HG02973 (cell line): ENCODE results near the gene E2F7.

Experiments
- ATAC-seq: cut with Tn5 transposase; IDR thresholded peaks from one replicate; pipeline ENCODE4 v1.9.1; 2021; ENCODE audit warnings: moderate library complexity; ENCODE audit not compliant: unreplicated experiment

Gene E2F7

GRCh38 chr12:77064896-77065360 is 441 bp downstream of the E2F7 start:
- peak; percentile 9 for ATAC-seq

DNA sequence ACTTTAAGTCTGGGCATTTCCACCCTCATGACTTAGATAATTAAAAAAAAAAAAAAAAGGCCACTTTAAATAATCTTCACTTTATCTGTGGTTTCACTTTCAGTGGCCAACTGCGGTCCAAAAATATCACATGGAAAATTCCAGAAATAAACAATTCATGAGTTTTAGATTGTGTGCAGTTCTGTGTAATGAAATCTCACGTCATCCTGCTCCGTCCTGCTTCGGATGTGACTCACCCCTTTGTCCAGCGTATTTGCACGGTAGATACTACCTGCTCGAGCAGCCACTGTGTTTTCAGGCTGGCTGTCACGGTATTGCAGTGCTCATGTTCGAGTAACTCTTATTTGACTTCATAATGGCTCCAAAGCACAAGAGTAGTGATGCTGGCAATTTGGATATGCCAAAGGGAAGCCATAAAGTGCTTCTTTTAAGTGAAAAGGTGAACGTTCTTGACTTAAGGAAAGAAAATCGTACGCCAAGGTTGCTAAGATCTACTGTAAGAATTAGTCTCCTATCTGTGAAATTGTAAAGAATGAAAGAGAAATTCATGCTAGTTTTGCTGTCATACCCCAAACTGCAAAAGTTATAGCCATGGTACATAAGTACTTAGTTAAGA is 2.4 kb downstream of the E2F7 start:
- peak; percentile 46 for ATAC-seq

DNA sequence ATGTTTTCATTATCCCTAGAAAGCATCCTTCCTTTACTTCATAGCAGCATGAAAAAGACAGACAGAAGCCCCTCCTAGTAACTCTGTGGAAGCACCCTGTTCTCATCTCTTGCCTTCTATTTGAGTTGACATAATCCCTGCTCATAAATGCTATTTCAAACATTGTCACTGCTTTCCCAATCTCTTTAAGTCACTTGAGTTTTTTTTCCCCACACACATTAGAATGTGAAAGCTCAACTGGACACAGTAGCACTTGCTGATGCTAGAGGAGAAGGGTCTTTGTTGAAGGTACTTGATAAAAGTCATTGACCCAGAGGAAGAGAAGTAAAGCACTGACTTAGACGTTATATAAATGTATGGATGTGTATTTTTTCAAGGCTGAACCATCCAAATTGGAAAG is 3.0 kb downstream of the E2F7 start:
- ATAC-seq: no peak

DNA sequence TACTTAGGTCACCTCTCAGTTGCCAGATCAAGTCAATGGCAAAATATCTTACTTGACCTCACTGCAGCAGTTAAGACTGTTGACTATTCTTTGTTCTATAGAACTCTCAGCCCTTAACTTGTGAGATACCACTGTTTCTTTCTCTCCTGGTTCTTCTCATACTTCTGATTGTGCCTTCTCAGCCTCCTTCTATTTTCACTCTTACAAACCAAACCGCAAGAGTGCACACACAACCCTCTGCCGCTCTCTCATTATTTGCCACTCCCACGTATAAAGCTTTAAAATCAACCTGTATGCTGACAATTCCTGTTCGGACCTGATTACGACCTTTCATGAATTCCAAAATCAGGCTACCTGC is 4.5 kb downstream of the E2F7 start:
- ATAC-seq: peak; percentile 35

DNA sequence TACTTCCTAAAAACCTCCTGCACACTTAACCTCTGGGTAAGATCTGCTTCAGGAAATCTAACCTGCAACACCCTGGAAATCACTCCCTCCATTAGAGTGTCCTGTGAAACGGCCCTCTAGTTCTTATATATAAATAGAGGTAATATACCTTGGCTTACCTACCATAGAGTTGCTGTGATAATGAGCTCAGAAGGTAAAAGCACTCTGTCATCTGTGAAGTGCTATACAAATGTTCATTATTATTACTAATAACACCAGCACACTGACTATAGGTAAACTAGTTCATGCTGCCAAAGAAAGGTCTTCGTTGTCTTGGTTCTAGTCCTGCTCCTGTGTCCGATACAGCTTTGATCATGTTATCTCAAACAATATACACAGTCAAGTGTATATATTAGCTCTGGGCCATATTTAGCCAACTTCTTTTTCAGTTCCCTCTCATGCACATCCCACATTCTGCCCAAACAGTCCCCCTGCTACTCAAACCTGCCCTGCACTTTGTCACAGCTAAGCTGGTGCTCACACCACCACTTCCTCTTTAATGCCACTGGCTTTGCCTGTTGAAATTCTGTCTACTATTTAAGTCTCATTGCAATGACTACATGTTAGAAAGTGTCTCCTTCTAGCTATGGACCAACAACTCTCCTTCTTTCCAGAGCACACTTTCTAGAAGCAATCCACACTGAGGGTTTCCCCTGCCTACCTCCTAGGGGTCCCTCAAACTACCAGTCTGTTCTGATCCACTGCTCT is 5.1 kb downstream of the E2F7 start:
- peak; percentile 54 for ATAC-seq

DNA sequence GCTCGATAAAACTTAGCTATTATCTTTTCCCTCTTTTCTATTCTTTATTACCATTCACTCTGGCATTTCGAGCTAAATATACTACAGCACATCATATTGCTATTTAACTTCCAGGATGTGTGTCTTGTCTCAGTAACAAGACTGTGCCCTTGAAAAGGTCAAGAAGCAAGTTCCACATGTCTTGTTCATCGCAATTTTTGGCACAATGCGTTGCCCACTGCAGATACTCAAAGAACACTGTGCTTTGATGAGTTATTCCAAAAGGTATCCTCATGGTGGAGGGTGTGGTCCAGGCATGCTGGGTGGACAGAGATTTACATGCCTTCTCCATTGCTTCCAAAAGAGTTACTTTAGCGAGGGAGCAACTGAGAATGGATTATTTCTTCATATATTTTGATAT is 6.6 kb downstream of the E2F7 start:
- no peak for ATAC-seq

- ATAC-seq: no peak
Observed at GRCh38 chr12:77054851-77055250, 10.5 kb downstream of the E2F7 start.

DNA sequence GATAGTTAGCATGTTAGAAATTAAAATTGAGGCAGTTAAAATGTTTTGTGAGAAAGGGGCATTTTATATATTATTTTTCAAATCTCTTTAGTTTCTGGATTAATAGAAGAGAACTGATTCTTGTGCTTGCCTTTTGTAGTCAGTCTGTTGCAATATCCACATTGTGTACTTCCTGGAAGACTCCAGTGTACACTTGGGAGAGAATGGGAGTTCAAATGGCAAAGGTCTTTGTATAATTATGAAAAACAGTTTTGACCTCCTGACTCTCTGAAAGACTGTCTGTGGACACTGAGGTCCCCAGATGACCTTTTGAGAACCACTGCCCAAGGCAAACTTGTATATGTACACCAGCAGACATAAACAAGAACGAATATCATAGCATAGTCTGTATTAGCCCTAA is 12.1 kb downstream of the E2F7 start:
- no peak for ATAC-seq

- peak; percentile 99 for ATAC-seq
Observed at GRCh38 chr12:77049767-77050353, 15.5 kb downstream of the E2F7 start.

GRCh38 chr12:77047341-77048109 is 17.8 kb downstream of the E2F7 start:
- no peak for ATAC-seq

DNA sequence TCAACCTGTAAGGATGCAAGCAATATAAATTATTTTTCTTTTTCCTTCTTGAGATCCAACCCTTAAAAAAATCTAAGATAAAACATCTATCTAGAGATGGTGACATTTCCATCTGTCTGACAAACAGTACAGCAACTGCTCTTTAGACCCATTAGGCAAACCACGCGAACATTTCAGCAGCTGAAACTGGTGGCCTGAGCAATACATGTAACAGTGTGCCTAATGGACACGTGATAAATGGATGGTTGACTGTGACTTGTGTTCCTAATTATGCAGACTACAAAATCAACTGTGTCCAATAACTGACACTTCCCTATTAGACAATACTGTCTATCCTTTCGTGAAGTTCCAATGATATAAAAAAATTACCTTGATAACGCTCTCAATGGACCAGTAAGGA is 18.9 kb downstream of the E2F7 start:
- ATAC-seq: no peak

- ATAC-seq: no peak
Observed at GRCh38 chr12:77045183-77045582, 20.2 kb downstream of the E2F7 start.

DNA sequence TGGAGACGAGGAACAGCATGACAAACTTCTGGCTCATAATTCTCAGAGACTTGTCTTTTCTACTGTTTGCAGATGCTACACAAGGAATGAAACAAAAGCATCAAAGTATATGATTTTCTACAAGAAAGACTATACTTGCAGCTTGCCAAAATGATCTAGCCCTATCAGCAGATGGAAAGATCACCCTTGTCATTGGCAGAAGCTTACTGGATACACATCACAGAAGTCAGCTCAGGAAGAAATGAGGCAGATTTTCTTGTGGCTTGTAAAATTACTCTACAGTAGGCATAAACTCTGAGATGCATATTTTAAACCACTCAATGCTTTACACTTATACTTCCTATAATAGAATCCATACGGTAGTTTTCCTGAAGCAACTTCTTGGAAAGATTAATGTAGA is 20.6 kb downstream of the E2F7 start:
- ATAC-seq: no peak

DNA sequence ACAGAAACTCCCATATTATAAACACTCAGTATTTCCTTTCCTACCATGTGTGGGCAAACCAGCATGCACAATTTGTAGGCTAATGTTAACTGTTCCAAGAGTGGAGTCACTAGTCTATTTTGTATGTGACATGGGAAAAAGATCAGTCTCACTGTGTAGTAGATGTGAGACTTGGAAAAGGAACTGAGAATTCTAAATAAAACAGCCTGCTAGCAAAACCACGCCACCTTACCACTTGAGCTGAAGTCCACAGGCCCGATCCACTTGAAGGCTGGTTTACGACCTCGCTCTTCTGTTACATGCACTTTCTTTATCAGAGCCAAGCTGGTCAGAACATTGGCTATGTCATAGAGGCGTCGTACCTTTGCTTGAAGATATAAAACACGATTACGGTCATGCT is 22.5 kb downstream of the E2F7 start:
- ATAC-seq: no peak

GRCh38 chr12:77040231-77040630 is 25.1 kb downstream of the E2F7 start:
- ATAC-seq: no peak

- ATAC-seq: no peak
Observed at GRCh38 chr12:77035226-77035625, 30.1 kb downstream of the E2F7 start.

GRCh38 chr12:77033658-77034536 is 31.5 kb downstream of the E2F7 start:
- ATAC-seq: no peak

- ATAC-seq: no peak
Observed at GRCh38 chr12:77032406-77032805, 33.0 kb downstream of the E2F7 start.

DNA sequence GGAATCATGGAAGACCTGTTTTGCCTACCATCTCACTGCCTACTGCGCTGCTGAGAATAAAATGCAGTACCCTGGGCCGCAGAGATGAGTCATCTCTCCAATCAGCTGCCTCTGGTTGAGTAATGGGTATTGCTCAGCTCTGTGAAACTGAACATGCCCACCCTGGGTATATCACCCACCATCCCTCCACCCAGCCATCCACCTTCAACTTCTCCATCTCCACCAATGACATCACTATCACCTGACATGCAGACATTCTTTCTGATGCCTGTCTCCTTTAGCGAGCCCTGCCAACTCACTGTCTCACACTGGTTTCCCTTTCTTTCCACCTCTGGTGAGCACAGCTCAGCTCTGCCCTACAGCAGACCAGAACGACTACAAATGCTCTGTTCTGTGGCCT is 33.6 kb downstream of the E2F7 start:
- ATAC-seq: no peak

GRCh38 chr12:77025782-77026314 is 39.5 kb downstream of the E2F7 start:
- no peak for ATAC-seq
